Activated CD8-positive, alpha-beta memory T cell treated with anti-CD3 and anti-CD28 coated beads, Interleukin-2, amount 10 ng/mL, durations not matched to agents 7 days and 5 days (primary cell): ENCODE results near the gene ZNF296. TPM values are rescaled to one million over a fixed set of nuclear protein-coding genes. Genes with fewer than 3 reads are reported as not detected.
"Not testable (repeated sequence)": the region's sequence is repeated elsewhere in the genome, so short reads cannot be mapped to it uniquely, and the experiment has no call there.

ENCODE experiments used
- ATAC-seq: fragments of 150-1000 bp; cut with Tn5 transposase; one replicate; pipeline ENCODE4 v1.10.0; 2021; ENCODE audit warnings: moderate library complexity
- CTCF ChIA-PET: fragments of 350-600 bp; sonication (Branson Sonifier 250); formaldehyde crosslinking; loops from one replicate; lab custom pipeline; 2021; ENCODE audit warnings: antibody characterized with exemption; lab: Charles Lee
- DNase-seq: peaks from one replicate; pipeline ENCODE4 v3.0.0-alpha.2; 2020
- H3K27ac Mint-ChIP-seq: one replicate; pipeline ENCODE4 v1.8.0; 2021; ENCODE audit warnings: mild to moderate bottlenecking, mixed read lengths
- H3K27me3 Mint-ChIP-seq: one replicate; pipeline ENCODE4 v1.8.0; 2021; ENCODE audit warnings: mixed read lengths
- H3K36me3 Mint-ChIP-seq: one replicate; pipeline ENCODE4 v1.8.0; 2021; ENCODE audit warnings: mild to moderate bottlenecking, mixed read lengths
- H3K4me1 Mint-ChIP-seq: one replicate; pipeline ENCODE4 v1.8.0; 2021; ENCODE audit warnings: mixed read lengths
- H3K4me3 Mint-ChIP-seq: one replicate; pipeline ENCODE4 v1.8.0; 2021; ENCODE audit warnings: mild to moderate bottlenecking, moderate library complexity, mixed read lengths
- H3K9me3 Mint-ChIP-seq: one replicate; pipeline ENCODE4 v1.8.0; 2022; ENCODE audit warnings: low read depth, mixed read lengths
- total RNA-seq, 2 experiments: library from RNA; stranded (reverse); gene quantifications; one replicate each; pipeline ENCODE4 v1.2.3, GENCODE V29; 2021

Gene ZNF296
- total RNA-seq: 1 to 10 TPM; 5.3 to 9.5 TPM

GRCh38 chr19:45076029-45076850 lies at the start of gene ZNF296:
TSS of gene ZNF296 (minus strand) at chr19:45076478. CDS start at chr19:45076373, 105 bp downstream.
- Mint-ChIP-seq H3K4me1 (peaks cover 42% of the 10 kb centered on the region), H3K27me3 (no peaks in the 10 kb centered on the region), H3K4me3 (peak within 1 kb of the TSS; percentile 82), H3K9me3 (no peaks in the 10 kb centered on the region), H3K36me3 (peaks cover 4% of the 10 kb centered on the region), H3K27ac (peak within 1 kb of the TSS; percentile 88)
- peak; percentile 88 for DNase-seq
- CTCF ChIA-PET: interaction anchor here (0.9 to 1.7 kb wide), 4 partner anchors 16 to 110 kb away, joined by 3 to 5 read pairs (median 4); partner anchors contain the start of gene PPP1R37
- peak; percentile 79 for ATAC-seq

- Mint-ChIP-seq H3K27ac (no peak overlapping the region), H3K9me3 (no peaks in the 10 kb centered on the region)
Measured at GRCh38 chr19:45125360-45125759, 49.1 kb upstream of the ZNF296 start.

GRCh38 chr19:45124021-45124420 lies 47.7 kb upstream of the ZNF296 start:
- ATAC-seq (no peak), DNase-seq (no peak)
- H3K4me1 Mint-ChIP-seq: peaks cover 39% of the 10 kb centered on the region
- H3K9me3 Mint-ChIP-seq: no peaks in the 10 kb centered on the region
- no peak overlapping the region for H3K27ac Mint-ChIP-seq
- H3K36me3 Mint-ChIP-seq: peaks cover 4% of the 10 kb centered on the region
- no peak overlapping the region for H3K4me3 Mint-ChIP-seq
- no peaks in the 10 kb centered on the region for H3K27me3 Mint-ChIP-seq
- CTCF ChIA-PET: interaction anchor here (1.0 to 3.0 kb wide), 2 partner anchors 48 to 65 kb away, joined by 3 to 9 read pairs; no protein-coding TSS in a partner anchor

More at GRCh38 chr19:45125360-45125759, 49.1 kb upstream of the ZNF296 start:
- ATAC-seq (no peak), DNase-seq (no peak)
- no peaks in the 10 kb centered on the region for H3K27me3 Mint-ChIP-seq
- H3K4me1 Mint-ChIP-seq: peaks cover 31% of the 10 kb centered on the region
- CTCF ChIA-PET: interaction anchor here (0.6 to 3.0 kb wide), 13 partner anchors 10 to 213 kb away, joined by 3 to 11 read pairs (median 4); partner anchors contain the start of genes BLOC1S3 and TRAPPC6A
- H3K4me3 Mint-ChIP-seq: no peak overlapping the region
- peaks cover 1% of the 10 kb centered on the region for H3K36me3 Mint-ChIP-seq

- DNase-seq (no peak), ATAC-seq (no peak)
- peaks cover 4% of the 10 kb centered on the region for H3K36me3 Mint-ChIP-seq
- CTCF ChIA-PET: no interaction called here
- H3K4me3 Mint-ChIP-seq: no peak overlapping the region
- no peaks in the 10 kb centered on the region for H3K9me3 Mint-ChIP-seq
- H3K4me1 Mint-ChIP-seq: peaks cover 45% of the 10 kb centered on the region
- no peak overlapping the region for H3K27ac Mint-ChIP-seq
- H3K27me3 Mint-ChIP-seq: no peaks in the 10 kb centered on the region
Measured at GRCh38 chr19:45123440-45123850, 47.2 kb upstream of the ZNF296 start.

GRCh38 chr19:45122832-45123231 lies 46.6 kb upstream of the ZNF296 start:
- CTCF ChIA-PET: no interaction called here
- H3K4me3 Mint-ChIP-seq: no peak overlapping the region
- H3K9me3 Mint-ChIP-seq: no peaks in the 10 kb centered on the region
- H3K4me1 Mint-ChIP-seq: peaks cover 51% of the 10 kb centered on the region
- peaks cover 4% of the 10 kb centered on the region for H3K36me3 Mint-ChIP-seq
- ATAC-seq: no peak
- no peaks in the 10 kb centered on the region for H3K27me3 Mint-ChIP-seq
- no peak for DNase-seq
- H3K27ac Mint-ChIP-seq: no peak overlapping the region

GRCh38 chr19:45121827-45122345 lies 45.6 kb upstream of the ZNF296 start:
- Mint-ChIP-seq H3K27me3 (no peaks in the 10 kb centered on the region), H3K27ac (peak overlapping the region; percentile 72), H3K36me3 (peaks cover 4% of the 10 kb centered on the region), H3K9me3 (no peaks in the 10 kb centered on the region), H3K4me1 (peaks cover 60% of the 10 kb centered on the region), H3K4me3 (no peak overlapping the region)
- CTCF ChIA-PET: interaction anchor here (2.2 kb wide), 1 partner anchor 133 kb away, joined by 6 read pairs; no protein-coding TSS in a partner anchor
- DNase-seq (peak; percentile 48), ATAC-seq (peak; percentile 20)

- H3K4me1 Mint-ChIP-seq: peaks cover 76% of the 10 kb centered on the region
- DNase-seq (no peak), ATAC-seq (no peak)
- H3K4me3 Mint-ChIP-seq: no peak overlapping the region
- CTCF ChIA-PET: interaction anchor here (1.2 to 2.2 kb wide), 7 partner anchors 30 to 131 kb away, joined by 3 to 6 read pairs (median 4); no protein-coding TSS in a partner anchor
- H3K9me3 Mint-ChIP-seq: no peaks in the 10 kb centered on the region
- no peaks in the 10 kb centered on the region for H3K27me3 Mint-ChIP-seq
- peaks cover 4% of the 10 kb centered on the region for H3K36me3 Mint-ChIP-seq
- H3K27ac Mint-ChIP-seq: no peak overlapping the region
Measured at GRCh38 chr19:45119582-45119981, 43.3 kb upstream of the ZNF296 start.

GRCh38 chr19:45118591-45119355 lies 42.5 kb upstream of the ZNF296 start:
- not testable (repeated sequence) for H3K36me3 Mint-ChIP-seq, DNase-seq, H3K9me3 Mint-ChIP-seq, H3K27me3 Mint-ChIP-seq
- ATAC-seq: peak; percentile 32
- Mint-ChIP-seq H3K4me3 (peak overlapping the region; percentile 22), H3K4me1 (peaks cover 73% of the 10 kb centered on the region), H3K27ac (peak overlapping the region; percentile 66)
- CTCF ChIA-PET: interaction anchor here (1.2 to 2.6 kb wide), 9 partner anchors 8 to 130 kb away, joined by 3 to 12 read pairs (median 4); no protein-coding TSS in a partner anchor

GRCh38 chr19:45118106-45118505 lies 41.8 kb upstream of the ZNF296 start:
- Mint-ChIP-seq H3K36me3 (peaks cover 4% of the 10 kb centered on the region), H3K9me3 (no peaks in the 10 kb centered on the region), H3K27me3 (no peaks in the 10 kb centered on the region), H3K4me3 (no peak overlapping the region), H3K27ac (peak overlapping the region; percentile 66), H3K4me1 (peaks cover 73% of the 10 kb centered on the region)
- CTCF ChIA-PET: interaction anchor here (1.2 to 2.6 kb wide), 7 partner anchors 9 to 131 kb away, joined by 3 to 12 read pairs (median 6); no protein-coding TSS in a partner anchor
- no peak for DNase-seq
- no peak for ATAC-seq

GRCh38 chr19:45117671-45118070 lies 41.4 kb upstream of the ZNF296 start:
- H3K4me1 Mint-ChIP-seq: peaks cover 71% of the 10 kb centered on the region
- peak overlapping the region; percentile 66 for H3K27ac Mint-ChIP-seq
- no peak overlapping the region for H3K4me3 Mint-ChIP-seq
- peaks cover 4% of the 10 kb centered on the region for H3K36me3 Mint-ChIP-seq
- H3K9me3 Mint-ChIP-seq: no peaks in the 10 kb centered on the region
- CTCF ChIA-PET: interaction anchor here (1.5 to 2.6 kb wide), 5 partner anchors 9 to 132 kb away, joined by 3 to 12 read pairs (median 6); no protein-coding TSS in a partner anchor
- DNase-seq (no peak), ATAC-seq (peak; percentile 10)
- no peaks in the 10 kb centered on the region for H3K27me3 Mint-ChIP-seq

- ATAC-seq (peak; percentile 51), DNase-seq (peak; percentile 68)
- Mint-ChIP-seq H3K36me3 (peaks cover 4% of the 10 kb centered on the region), H3K27ac (peak overlapping the region; percentile 55), H3K4me1 (peaks cover 66% of the 10 kb centered on the region), H3K9me3 (no peaks in the 10 kb centered on the region), H3K27me3 (no peaks in the 10 kb centered on the region), H3K4me3 (peak overlapping the region; percentile 22)
- CTCF ChIA-PET: interaction anchor here (0.5 to 2.6 kb wide), 4 partner anchors 10 to 255 kb away, joined by 3 to 12 read pairs (median 6); no protein-coding TSS in a partner anchor
Measured at GRCh38 chr19:45117167-45117594, 40.9 kb upstream of the ZNF296 start.

- Mint-ChIP-seq H3K36me3 (peaks cover 4% of the 10 kb centered on the region), H3K27ac (no peak overlapping the region), H3K4me1 (peaks cover 55% of the 10 kb centered on the region), H3K4me3 (no peak overlapping the region), H3K9me3 (no peaks in the 10 kb centered on the region), H3K27me3 (no peaks in the 10 kb centered on the region)
- CTCF ChIA-PET: no interaction called here
- ATAC-seq (no peak), DNase-seq (no peak)
Measured at GRCh38 chr19:45115809-45116615, 39.7 kb upstream of the ZNF296 start.
